A673 (cell line): Measurements from ENCODE around the gene SART3. TPM values are rescaled to one million over a fixed set of nuclear protein-coding genes. Genes with fewer than 3 reads are reported as not detected.

Source experiments
- BruUV-seq: library from RNA; stranded (reverse); fragments of 400-500 nt; replicated peaks from 2 replicates; lab custom pipeline; 2021; lab: Mats Ljungman, UMichigan
- CTCF ChIA-PET: fragments of 300-600 bp; sonication (Branson Sonifier 250); formaldehyde crosslinking; loops from one replicate; lab custom pipeline; 2022; ENCODE audit warnings: antibody characterized with exemption; lab: Charles Lee
- POLR2A ChIA-PET: fragments of 300-600 bp; sonication (Branson Sonifier 250); formaldehyde crosslinking; loops from one replicate; lab custom pipeline; 2022; ENCODE audit warnings: antibody characterized with exemption; ENCODE audit not compliant: low non-redundant PET; lab: Charles Lee
- DNase-seq: peaks from one replicate; pipeline ENCODE4 v3.0.0-alpha.2; 2015; ENCODE audit warnings: low spot score
- H3K27ac ChIP-seq: fragments of 200-600 bp; sonication (generic); 2 replicates; pipeline ENCODE4 v1.5.1; 2016; ENCODE audit warnings: mixed run types, low read depth, mild to moderate bottlenecking, mixed read lengths, antibody characterized with exemption, low read length; ENCODE audit not compliant: poor library complexity, severe bottlenecking
- H3K27me3 ChIP-seq: fragments of 200-600 bp; sonication (generic); replicated peaks from 2 replicates; pipeline ENCODE4 v1.6.1; 2017; ENCODE audit warnings: mixed run types, low read depth, mild to moderate bottlenecking, mixed read lengths, antibody characterized with exemption, low read length; ENCODE audit not compliant: insufficient read depth, poor library complexity
- H3K36me3 ChIP-seq: fragments of 200-600 bp; sonication (generic); 2 replicates; pipeline ENCODE4 v1.6.1; 2016; ENCODE audit warnings: mixed run types, mild to moderate bottlenecking, mixed read lengths, antibody characterized with exemption, low read length; ENCODE audit not compliant: insufficient read depth, poor library complexity, severe bottlenecking
- H3K4me1 ChIP-seq: fragments of 200-600 bp; sonication (generic); 2 replicates; pipeline ENCODE4 v1.6.1; 2017; ENCODE audit warnings: mixed run types, mild to moderate bottlenecking, mixed read lengths, antibody characterized with exemption, low read length; ENCODE audit not compliant: insufficient read depth, poor library complexity, severe bottlenecking
- H3K4me3 ChIP-seq: fragments of 200-600 bp; sonication (generic); 2 replicates; pipeline ENCODE4 v1.5.1; 2016; ENCODE audit warnings: low read depth, mixed run types, mild to moderate bottlenecking, mixed read lengths, low read length; ENCODE audit not compliant: poor library complexity, severe bottlenecking
- H3K9me3 ChIP-seq: fragments of 200-600 bp; sonication (generic); 2 replicates; pipeline ENCODE4 v1.6.1; 2016; ENCODE audit warnings: mixed run types, low read depth, mild to moderate bottlenecking, mixed read lengths, antibody characterized with exemption, low read length; ENCODE audit not compliant: poor library complexity, severe bottlenecking
- EZH2 ChIP-seq: fragments of 200-600 bp; sonication (generic); IDR thresholded peaks from 2 replicates; pipeline ENCODE4 v1.6.1; 2017; ENCODE audit warnings: borderline replicate concordance, low read depth, mild to moderate bottlenecking, mixed read lengths, antibody characterized with exemption, low read length; ENCODE audit not compliant: poor library complexity, severe bottlenecking
- intact Hi-C: fragments of 100-400 bp; cut with micrococcal nuclease; formaldehyde crosslinking; loops from one replicate; pipeline ENCODE4 v1.10.0; 2022; ENCODE audit not compliant: unreplicated experiment
- total RNA-seq: library from RNA; stranded (reverse); gene quantifications from 2 replicates; pipeline ENCODE4 v1.2.3, GENCODE V29; 2021
- TF ChIP-seq, protein P1 (sequence below): fragments of 300-800, 200-600 bp; sonication (generic); conservative IDR thresholded peaks from 2 replicates; pipeline ENCODE4 v1.5.1; 2017; ENCODE audit warnings: low read depth, mild to moderate bottlenecking, antibody characterized with exemption, low read length, moderate library complexity, mixed read lengths

The SART3 gene
- total RNA-seq, 1 experiment from 2014 or later, result 99.3 TPM

DNA sequence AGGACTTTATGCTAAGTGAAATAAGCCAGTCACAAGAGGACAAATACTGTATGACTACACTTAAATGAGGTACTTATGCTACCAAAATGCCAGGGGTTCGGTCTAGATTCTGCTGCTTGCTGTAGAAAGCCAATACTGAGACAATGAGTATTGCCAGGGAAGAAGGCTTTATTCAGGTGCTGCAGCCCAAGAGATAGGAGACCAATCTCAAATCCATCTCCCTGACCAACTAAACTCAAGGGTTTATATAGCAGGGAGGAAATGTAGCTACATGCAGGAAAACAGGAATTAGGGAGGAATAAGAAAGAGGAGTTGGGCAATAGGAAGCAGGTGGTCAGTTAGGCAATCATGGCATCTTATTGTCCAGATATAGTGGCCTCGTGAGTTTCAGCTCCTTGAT is 58.1 kb downstream of the SART3 start:
- no peak for DNase-seq
- CTCF ChIA-PET, result no interaction called here
- H3K9me3 ChIP-seq, result peaks cover 7% of the 10 kb centered on the region

DNA sequence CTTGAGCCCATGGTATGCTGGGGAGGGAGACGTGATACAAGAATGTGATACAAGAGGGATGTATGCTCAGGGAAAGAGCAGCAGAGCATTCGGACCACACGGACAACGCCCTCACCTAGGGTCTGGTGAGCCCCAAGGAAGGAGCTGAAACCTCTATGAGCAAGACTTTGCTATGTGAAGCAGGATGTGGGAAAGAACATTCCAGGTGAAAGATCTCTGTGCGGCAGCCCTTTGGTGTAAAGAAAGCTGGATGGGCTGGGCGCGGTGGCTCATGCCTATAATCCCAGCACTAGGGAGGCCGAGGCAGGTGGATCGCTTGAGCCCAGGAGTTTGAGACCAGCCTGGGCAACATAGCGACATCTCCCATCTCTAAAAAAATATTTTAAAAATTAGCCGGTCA is 62.8 kb downstream of the SART3 start:
- Histone ChIP-seq H3K27me3 (peaks cover 13% of the 10 kb centered on the region), H3K36me3 (no peaks in the 10 kb centered on the region), H3K9me3 (peaks cover 5% of the 10 kb centered on the region), H3K27ac (no peak overlapping the region), H3K4me1 (no peaks in the 10 kb centered on the region), H3K4me3 (no peak overlapping the region)
- BruUV-seq, result no TSS peak
- intact Hi-C loops, result no loop called here
- ChIA-PET POLR2A (no interaction called here), CTCF (no interaction called here)
- no peak for DNase-seq
- no peak for TF ChIP-seq EZH2
- TF ChIP-seq, protein P1, sequence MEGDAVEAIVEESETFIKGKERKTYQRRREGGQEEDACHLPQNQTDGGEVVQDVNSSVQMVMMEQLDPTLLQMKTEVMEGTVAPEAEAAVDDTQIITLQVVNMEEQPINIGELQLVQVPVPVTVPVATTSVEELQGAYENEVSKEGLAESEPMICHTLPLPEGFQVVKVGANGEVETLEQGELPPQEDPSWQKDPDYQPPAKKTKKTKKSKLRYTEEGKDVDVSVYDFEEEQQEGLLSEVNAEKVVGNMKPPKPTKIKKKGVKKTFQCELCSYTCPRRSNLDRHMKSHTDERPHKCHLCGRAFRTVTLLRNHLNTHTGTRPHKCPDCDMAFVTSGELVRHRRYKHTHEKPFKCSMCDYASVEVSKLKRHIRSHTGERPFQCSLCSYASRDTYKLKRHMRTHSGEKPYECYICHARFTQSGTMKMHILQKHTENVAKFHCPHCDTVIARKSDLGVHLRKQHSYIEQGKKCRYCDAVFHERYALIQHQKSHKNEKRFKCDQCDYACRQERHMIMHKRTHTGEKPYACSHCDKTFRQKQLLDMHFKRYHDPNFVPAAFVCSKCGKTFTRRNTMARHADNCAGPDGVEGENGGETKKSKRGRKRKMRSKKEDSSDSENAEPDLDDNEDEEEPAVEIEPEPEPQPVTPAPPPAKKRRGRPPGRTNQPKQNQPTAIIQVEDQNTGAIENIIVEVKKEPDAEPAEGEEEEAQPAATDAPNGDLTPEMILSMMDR, result no peak

More for the DNA sequence above, 58.1 kb downstream of the SART3 start:
- TF ChIP-seq, protein P1, result no peak
- TF ChIP-seq EZH2, result no peak
- no peak overlapping the region for H3K27ac ChIP-seq
- no peaks in the 10 kb centered on the region for H3K36me3 ChIP-seq
- intact Hi-C loops, result no loop called here
- POLR2A ChIA-PET, result no interaction called here
- H3K4me1 ChIP-seq, result peaks cover 9% of the 10 kb centered on the region
- H3K4me3 ChIP-seq, result no peak overlapping the region
- BruUV-seq, result no TSS peak
- peaks cover 5% of the 10 kb centered on the region for H3K27me3 ChIP-seq

DNA sequence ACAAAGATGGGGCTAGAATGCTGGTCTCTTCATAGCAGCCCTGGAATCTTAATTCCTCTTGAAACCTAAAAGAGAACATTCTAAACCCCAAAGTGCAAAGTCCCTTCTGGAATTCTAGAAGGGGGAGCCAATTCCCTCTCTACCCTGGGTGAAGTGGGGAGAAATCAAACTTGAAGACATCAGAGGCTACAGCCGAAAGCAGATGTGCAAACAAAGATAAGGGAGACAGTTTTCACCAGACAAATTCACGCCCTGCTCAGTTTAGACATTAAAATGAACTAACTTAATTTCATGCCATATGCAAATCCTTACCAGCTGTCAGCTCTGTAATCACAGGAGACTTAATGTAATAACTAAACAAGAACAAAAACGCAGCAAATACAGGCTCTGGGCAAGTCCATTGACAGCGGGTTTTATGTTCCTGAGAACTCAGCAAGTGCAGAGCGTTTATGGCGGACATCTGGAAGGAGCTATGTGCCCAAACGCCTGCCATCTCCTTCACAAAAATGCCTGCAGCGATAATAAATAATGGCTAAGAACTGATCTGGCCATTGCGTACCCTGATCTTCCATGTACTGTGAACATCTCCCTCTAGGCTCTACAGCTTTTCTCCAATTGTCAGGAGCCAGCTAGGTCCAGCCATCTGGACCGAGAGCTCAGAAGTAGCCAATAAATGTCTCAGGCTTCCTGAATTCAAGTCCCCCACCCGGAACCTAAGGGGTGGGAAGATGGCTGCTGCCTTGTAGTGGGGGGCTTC is 65.0 kb downstream of the SART3 start:
- no peak overlapping the region for H3K27ac ChIP-seq
- H3K4me3 ChIP-seq, result no peak overlapping the region
- no peak for DNase-seq
- ChIA-PET CTCF (no interaction called here), POLR2A (no interaction called here)
- no peaks in the 10 kb centered on the region for H3K36me3 ChIP-seq
- intact Hi-C loops, result no loop called here
- H3K9me3 ChIP-seq, result no peaks in the 10 kb centered on the region
- BruUV-seq, result no TSS peak
- peaks cover 26% of the 10 kb centered on the region for H3K27me3 ChIP-seq
- TF ChIP-seq, protein P1, result no peak
- no peak for TF ChIP-seq EZH2
- no peaks in the 10 kb centered on the region for H3K4me1 ChIP-seq
